H9 (cell line): ENCODE results near the gene NMS. TPM values are rescaled to one million over a fixed set of nuclear protein-coding genes. Genes with fewer than 3 reads are reported as not detected.

ENCODE experiments used
- DNase-seq: peaks from one replicate; pipeline ENCODE4 v3.0.0-alpha.2; 2017
- H2AFZ ChIP-seq: one replicate; pipeline ENCODE4 v1.6.1; 2013; ENCODE audit warnings: mild to moderate bottlenecking, low read length, control low read depth, moderate library complexity
- H2AK5ac ChIP-seq: 2 replicates; pipeline ENCODE4 v1.6.1; 2013; ENCODE audit warnings: low read length, control low read depth, mixed read lengths; ENCODE audit not compliant: insufficient read length
- H2BK120ac ChIP-seq: one replicate; pipeline ENCODE4 v1.6.1; 2013; ENCODE audit warnings: low read depth, mild to moderate bottlenecking, low read length, control low read depth, inconsistent platforms; ENCODE audit not compliant: poor library complexity, severe bottlenecking
- H2BK12ac ChIP-seq: 2 replicates; pipeline ENCODE4 v1.6.1; 2013; ENCODE audit warnings: low read length, control low read depth, mixed read lengths, low read depth; ENCODE audit not compliant: insufficient read length
- H2BK15ac ChIP-seq: 2 replicates; pipeline ENCODE4 v1.6.1; 2013; ENCODE audit warnings: low read depth, low read length, control low read depth
- H2BK20ac ChIP-seq: one replicate; pipeline ENCODE4 v1.6.1; 2013; ENCODE audit warnings: low read depth, mild to moderate bottlenecking, low read length, control low read depth, inconsistent platforms; ENCODE audit not compliant: poor library complexity, severe bottlenecking
- H2BK5ac ChIP-seq: 2 replicates; pipeline ENCODE4 v1.6.1; 2013; ENCODE audit warnings: low read length, control low read depth, mixed read lengths; ENCODE audit not compliant: insufficient read length
- H3K14ac ChIP-seq: 2 replicates; pipeline ENCODE4 v1.6.1; 2013; ENCODE audit warnings: low read length, control low read depth; ENCODE audit not compliant: insufficient read depth
- H3K18ac ChIP-seq: 2 replicates; pipeline ENCODE4 v1.6.1; 2013; ENCODE audit warnings: low read depth, mild to moderate bottlenecking, mixed read lengths, low read length, control low read depth; ENCODE audit not compliant: insufficient read length
- H3K23ac ChIP-seq: 2 replicates; pipeline ENCODE4 v1.6.1; 2013; ENCODE audit warnings: low read length, control low read depth, mixed read lengths, low read depth; ENCODE audit not compliant: insufficient read length
- H3K23me2 ChIP-seq: 2 replicates; pipeline ENCODE4 v1.6.1; 2013; ENCODE audit warnings: low read depth, mild to moderate bottlenecking, mixed read lengths, low read length, control low read depth; ENCODE audit not compliant: insufficient read length, poor library complexity, severe bottlenecking
- H3K27ac ChIP-seq: 2 replicates; pipeline ENCODE4 v1.5.1; 2013; ENCODE audit warnings: low read length, control low read depth, mixed read lengths, low read depth; ENCODE audit not compliant: insufficient read length
- H3K27me3 ChIP-seq: 2 replicates; pipeline ENCODE4 v1.6.1; 2013; ENCODE audit warnings: low read length, control low read depth, inconsistent platforms; ENCODE audit not compliant: insufficient read depth
- H3K4ac ChIP-seq: 2 replicates; pipeline ENCODE4 v1.6.1; 2013; ENCODE audit warnings: low read depth, mild to moderate bottlenecking, control low read depth, inconsistent platforms, low read length, moderate library complexity
- H3K4me1 ChIP-seq: 2 replicates; pipeline ENCODE4 v1.6.1; 2013; ENCODE audit warnings: low read length, control low read depth, inconsistent platforms; ENCODE audit not compliant: insufficient read depth
- H3K4me2 ChIP-seq: 2 replicates; pipeline ENCODE4 v1.6.1; 2013; ENCODE audit warnings: low read length, control low read depth, mixed read lengths; ENCODE audit not compliant: insufficient read length, insufficient read depth
- H3K56ac ChIP-seq: 2 replicates; pipeline ENCODE4 v1.6.1; 2013; ENCODE audit warnings: low read depth, mild to moderate bottlenecking, mixed read lengths, low read length, control low read depth; ENCODE audit not compliant: insufficient read length
- H3K79me1 ChIP-seq: 2 replicates; pipeline ENCODE4 v1.6.1; 2013; ENCODE audit warnings: low read depth, mild to moderate bottlenecking, moderate library complexity, low read length, control low read depth, inconsistent platforms; ENCODE audit not compliant: insufficient read depth, poor library complexity, severe bottlenecking
- H3K79me2 ChIP-seq: 2 replicates; pipeline ENCODE4 v1.6.1; 2013; ENCODE audit warnings: low read length, control low read depth, inconsistent platforms; ENCODE audit not compliant: insufficient read depth
- H3K9ac ChIP-seq: 2 replicates; pipeline ENCODE4 v1.6.1; 2013; ENCODE audit warnings: low read length, control low read depth, mixed read lengths; ENCODE audit not compliant: insufficient read length; ENCODE audit errors: extremely low read depth
- H3K9me3 ChIP-seq: one replicate; pipeline ENCODE4 v1.6.1; 2013; ENCODE audit warnings: low read depth, low read length, inconsistent platforms; ENCODE audit not compliant: control insufficient read depth
- H3T11ph ChIP-seq: one replicate; pipeline ENCODE4 v1.6.1; 2013; ENCODE audit warnings: mild to moderate bottlenecking, low read length, control low read depth, inconsistent platforms
- H4K20me1 ChIP-seq: one replicate; pipeline ENCODE4 v1.6.1; 2013; ENCODE audit not compliant: control insufficient read depth, insufficient read length, insufficient read depth
- H4K5ac ChIP-seq: 2 replicates; pipeline ENCODE4 v1.6.1; 2013; ENCODE audit warnings: low read depth, mild to moderate bottlenecking, mixed read lengths, low read length, control low read depth; ENCODE audit not compliant: insufficient read length
- H4K8ac ChIP-seq: replicated peaks from 2 replicates; pipeline ENCODE4 v1.6.1; 2013; ENCODE audit warnings: low read length, control low read depth, mixed read lengths, low read depth; ENCODE audit not compliant: insufficient read length
- H4K91ac ChIP-seq: 2 replicates; pipeline ENCODE4 v1.6.1; 2013; ENCODE audit warnings: low read depth, mild to moderate bottlenecking, moderate library complexity, mixed read lengths, low read length, control low read depth; ENCODE audit not compliant: insufficient read length
- H3K27ac Mint-ChIP-seq, 3 experiments: 2 replicates in 2 of 3; 3 replicates in 1 of 3; pipeline ENCODE4 v1.8.0; 2020 to 2021; ENCODE audit warnings: mixed read lengths in 3 of 3, mild to moderate bottlenecking in 1 of 3, moderate library complexity in 1 of 3
- H3K27me3 Mint-ChIP-seq: 2 replicates; pipeline ENCODE4 v1.8.0; 2021; ENCODE audit warnings: low read depth, mild to moderate bottlenecking, moderate library complexity, mixed read lengths
- H3K36me3 Mint-ChIP-seq, 3 experiments: 2 replicates in 2 of 3; 3 replicates in 1 of 3; pipeline ENCODE4 v1.8.0; 2020 to 2021; ENCODE audit warnings: low read depth in 3 of 3, mixed read lengths in 3 of 3; ENCODE audit not compliant: insufficient read depth in 1 of 3
- H3K4me1 Mint-ChIP-seq, 2 experiments: 2 replicates each; pipeline ENCODE4 v1.8.0; 2020; ENCODE audit warnings: mixed read lengths in 2 of 2
- H3K4me3 Mint-ChIP-seq, 2 experiments: 2 replicates in 1 of 2; 3 replicates in 1 of 2; pipeline ENCODE4 v1.8.0; 2020 to 2021; ENCODE audit warnings: mild to moderate bottlenecking in 2 of 2, mixed read lengths in 2 of 2, moderate library complexity in 1 of 2
- H3K9me3 Mint-ChIP-seq, 2 experiments: 2 replicates in 1 of 2; 3 replicates in 1 of 2; pipeline ENCODE4 v1.8.0; 2020; ENCODE audit warnings: mild to moderate bottlenecking in 2 of 2, mixed read lengths in 2 of 2, moderate library complexity in 1 of 2
- CTCF ChIP-seq: fragments of 200-600 bp; sonication (generic); conservative IDR thresholded peaks from 3 replicates; pipeline ENCODE4 v1.8.0; 2021; ENCODE audit warnings: antibody characterized with exemption, mild to moderate bottlenecking
- WGBS: extraction: QIAGEN DNeasy Blood & Tissue Kit; methylation state at CpG from one replicate; pipeline ENCODE4 v1.1.7; 2013; ENCODE audit warnings: missing lambda C conversion rate, low lambda C conversion rate, mixed read lengths; ENCODE audit not compliant: insufficient read length; ENCODE audit errors: extremely low coverage; 5-methylcytosine and 5-hydroxymethylcytosine counted together
- total RNA-seq: library from RNA; stranded (reverse); gene quantifications from 2 replicates; pipeline ENCODE4 v1.2.1, GENCODE V29; 2021

NMS gene
- total RNA-seq, 1 experiment from 2014 or later, result not detected

GRCh38 chr2:100494712-100495111, 24.4 kb downstream of the NMS start:
- H3K4me1 ChIP-seq, result no peaks in the 10 kb centered on the region
- Mint-ChIP-seq H3K4me3 (no peak overlapping the region), H3K36me3 (peaks cover 1 to 4% (median 3%) of the 10 kb centered on the region in 3 experiments; a peak in 3 of 7 replicates), H3K4me1 (peaks cover 0 to 2% of the 10 kb centered on the region in 2 experiments; a peak in 1 of 4 replicates), H3K9me3 (peaks cover 7 to 9% of the 10 kb centered on the region in 2 experiments), H3K27me3 (peaks cover 2% of the 10 kb centered on the region; the same call in 1 of the 2 replicates), H3K27ac (no peak overlapping the region)
- H3K14ac ChIP-seq, result no peak overlapping the region
- no peak overlapping the region for H3K23ac ChIP-seq
- H4K5ac ChIP-seq, result no peak overlapping the region
- DNase-seq, result no peak
- H2BK15ac ChIP-seq, result no peak overlapping the region
- no peaks in the 10 kb centered on the region for H4K20me1 ChIP-seq
- H3K4me2 ChIP-seq, result no peak overlapping the region
- no peak overlapping the region for H2BK20ac ChIP-seq
- no peaks in the 10 kb centered on the region for H3K27me3 ChIP-seq
- WGBS, result no CpG with 5 or more reads among the region's 6 CpGs
- no peak overlapping the region for H4K8ac ChIP-seq
- no peak for TF ChIP-seq CTCF
- H2AFZ ChIP-seq, result no peak overlapping the region
- H3K4ac ChIP-seq, result no peak overlapping the region
- no peaks in the 10 kb centered on the region for H3K79me1 ChIP-seq
- H2BK5ac ChIP-seq, result no peak overlapping the region
- H3K9me3 ChIP-seq, result no peaks in the 10 kb centered on the region
- H2AK5ac ChIP-seq, result no peak overlapping the region
- no peak overlapping the region for H3K18ac ChIP-seq
- H2BK120ac ChIP-seq, result no peak overlapping the region
- no peak overlapping the region for H2BK12ac ChIP-seq
- no peaks in the 10 kb centered on the region for H3K23me2 ChIP-seq
- no peak overlapping the region for H3K56ac ChIP-seq
- no peak overlapping the region for H3T11ph ChIP-seq
- no peak overlapping the region for H4K91ac ChIP-seq
- H3K9ac ChIP-seq, result no peak overlapping the region
- H3K27ac ChIP-seq, result no peak overlapping the region
- no peaks in the 10 kb centered on the region for H3K79me2 ChIP-seq
